Breast epithelium (tissue), 4 donors: Measurements from ENCODE around the gene REPIN1. TPM values are rescaled to one million over a fixed set of nuclear protein-coding genes. Genes with fewer than 3 reads are reported as not detected.

ENCODE experiments used
- DNase-seq, 2 donors: peaks; one replicate each; pipeline ENCODE4 v3.0.0-alpha.2; 2019; ENCODE audit warnings: low spot score in 2 of 2
- H3K27ac ChIP-seq, 2 donors: fragments of 200-600 bp; sonication (generic) in 1 of 2; one replicate each; pipeline ENCODE4 v1.5.1; 2016 to 2019; ENCODE audit warnings: mild to moderate bottlenecking in 1 of 2
- H3K27me3 ChIP-seq, 2 donors: fragments of 200-600 bp; sonication (generic) in 1 of 2; one replicate each; pipeline versions ENCODE4 v1.5.1 to v1.6.0; 2017 to 2019; ENCODE audit warnings: control low read depth in 1 of 2, mild to moderate bottlenecking in 1 of 2
- H3K36me3 ChIP-seq: fragments of 200-600 bp; one replicate; pipeline ENCODE4 v1.5.1; 2019
- H3K4me1 ChIP-seq, 2 donors: fragments of 200-600 bp; sonication (generic); one replicate each; pipeline ENCODE4 v1.5.1; 2016 to 2019; ENCODE audit warnings: control low read depth in 1 of 2
- H3K4me3 ChIP-seq, 3 donors: fragments of 200-600 bp; sonication (generic); 1 replicate in 2 of 3; 2 replicates in 1 of 3; pipeline ENCODE4 v1.5.1; 2016 to 2019; ENCODE audit warnings: mild to moderate bottlenecking in 3 of 3, moderate library complexity in 2 of 3
- H3K9me3 ChIP-seq, 2 donors: fragments of 200-600 bp; sonication (generic) in 1 of 2; one replicate each; pipeline ENCODE4 v1.5.1; 2016 to 2019; ENCODE audit warnings: control low read depth in 1 of 2
- POLR2A ChIP-seq: fragments of 450-650 bp; IDR thresholded peaks from one replicate; pipeline ENCODE4 v1.6.1; 2016; ENCODE audit warnings: antibody characterized with exemption, mild to moderate bottlenecking, moderate library complexity
- POLR2AphosphoS5 ChIP-seq, 3 donors: sonication (generic); formaldehyde crosslinking; IDR thresholded peaks; one replicate each; pipeline ENCODE4 v1.6.1; 2017; ENCODE audit warnings: antibody characterized with exemption in 3 of 3
- intact Hi-C: fragments of 100-400 bp; cut with DNase I; formaldehyde crosslinking; loops from one replicate; pipeline ENCODE4 v1.15.1; 2023; ENCODE audit warnings: low total_unique reads
- total RNA-seq, 3 donors: library from RNA; depleted of rRNA; stranded (reverse); fragments of >200 nt; gene quantifications; one replicate each; pipeline ENCODE4 v1.1.0, GENCODE V29; 2016
- TF ChIP-seq, protein P1 (sequence below), 3 donors: fragments of 450-650 bp; IDR thresholded peaks; one replicate each; pipeline ENCODE4 v1.5.1; 2016 to 2017; ENCODE audit warnings: antibody characterized with exemption in 3 of 3, mild to moderate bottlenecking in 3 of 3, moderate library complexity in 3 of 3

Gene REPIN1
- total RNA-seq, 3 donors from 2014 or later: 43.7 to 70.8 (median 68.2) TPM

DNA sequence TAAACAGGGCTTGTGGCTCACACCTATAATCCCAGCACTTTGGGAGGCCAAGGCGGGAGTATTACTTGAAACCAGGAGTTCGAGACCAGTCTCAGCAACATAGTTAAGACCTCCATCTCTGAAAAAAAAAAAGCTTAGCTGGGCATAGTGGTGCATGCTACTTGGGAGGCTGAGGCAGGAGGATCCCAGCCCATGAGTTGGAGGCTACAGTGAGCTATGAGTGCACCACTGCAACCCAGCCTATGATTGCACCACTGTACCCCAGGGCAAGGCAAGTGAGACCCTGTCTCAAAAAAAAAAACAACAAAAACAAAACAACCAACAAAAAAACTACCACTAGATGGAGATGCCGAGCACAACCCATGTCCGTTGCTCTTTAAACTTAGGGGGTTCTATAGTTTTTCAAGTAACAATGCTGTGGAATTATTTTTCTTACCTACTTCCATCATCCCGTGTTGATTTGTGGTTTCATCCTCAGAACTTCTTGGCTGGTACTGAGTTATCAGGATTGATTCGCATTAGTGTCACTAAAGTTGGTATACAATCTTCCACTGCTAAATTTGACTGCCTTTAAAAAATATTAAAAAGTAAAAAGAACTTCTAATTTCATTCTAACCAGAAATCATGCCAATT is 12.2 kb upstream of the REPIN1 start:
- intact Hi-C loops: loop anchor here (1.0 kb wide), 1 partner anchor 31 kb away; no protein-coding TSS in a partner anchor
- no peak overlapping the region for H3K4me3 ChIP-seq
- no peaks in the 10 kb centered on the region for H3K4me1 ChIP-seq
- H3K27me3 ChIP-seq: no peaks in the 10 kb centered on the region
- no peak for DNase-seq
- H3K9me3 ChIP-seq: no peaks in the 10 kb centered on the region
- no peaks in the 10 kb centered on the region for H3K36me3 ChIP-seq
- TF ChIP-seq, protein P1, sequence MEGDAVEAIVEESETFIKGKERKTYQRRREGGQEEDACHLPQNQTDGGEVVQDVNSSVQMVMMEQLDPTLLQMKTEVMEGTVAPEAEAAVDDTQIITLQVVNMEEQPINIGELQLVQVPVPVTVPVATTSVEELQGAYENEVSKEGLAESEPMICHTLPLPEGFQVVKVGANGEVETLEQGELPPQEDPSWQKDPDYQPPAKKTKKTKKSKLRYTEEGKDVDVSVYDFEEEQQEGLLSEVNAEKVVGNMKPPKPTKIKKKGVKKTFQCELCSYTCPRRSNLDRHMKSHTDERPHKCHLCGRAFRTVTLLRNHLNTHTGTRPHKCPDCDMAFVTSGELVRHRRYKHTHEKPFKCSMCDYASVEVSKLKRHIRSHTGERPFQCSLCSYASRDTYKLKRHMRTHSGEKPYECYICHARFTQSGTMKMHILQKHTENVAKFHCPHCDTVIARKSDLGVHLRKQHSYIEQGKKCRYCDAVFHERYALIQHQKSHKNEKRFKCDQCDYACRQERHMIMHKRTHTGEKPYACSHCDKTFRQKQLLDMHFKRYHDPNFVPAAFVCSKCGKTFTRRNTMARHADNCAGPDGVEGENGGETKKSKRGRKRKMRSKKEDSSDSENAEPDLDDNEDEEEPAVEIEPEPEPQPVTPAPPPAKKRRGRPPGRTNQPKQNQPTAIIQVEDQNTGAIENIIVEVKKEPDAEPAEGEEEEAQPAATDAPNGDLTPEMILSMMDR (IDR thresholded peaks at IDR 0.05): peak; percentile 23 to 48 (median 34)
- TF ChIP-seq POLR2A: no peak
- no peak for TF ChIP-seq POLR2AphosphoS5 (IDR thresholded peaks at IDR 0.05)
- H3K27ac ChIP-seq: no peak overlapping the region

DNA sequence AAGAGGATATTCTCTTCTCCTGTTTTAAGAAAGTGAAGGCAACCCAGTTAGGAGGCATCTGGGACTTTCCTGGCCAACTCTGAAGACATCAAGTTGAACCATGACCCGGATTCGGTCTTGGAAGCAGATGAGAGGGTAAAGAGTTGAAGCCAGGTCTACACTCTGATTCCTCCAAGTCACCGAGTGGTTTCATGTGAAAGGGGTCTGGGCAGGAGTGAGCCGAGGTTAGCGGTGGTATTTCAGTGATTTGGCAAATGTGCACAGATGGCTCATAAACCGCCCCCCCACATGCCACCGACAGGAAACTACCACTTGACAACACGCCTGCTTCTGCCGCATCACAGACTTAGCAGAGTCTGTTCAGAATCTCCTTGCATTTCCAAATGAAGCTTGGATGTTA is 11.4 kb upstream of the REPIN1 start:
- no peak for DNase-seq
- H3K27ac ChIP-seq: no peak overlapping the region
- intact Hi-C loops: no loop called here
- TF ChIP-seq POLR2A: no peak
- H3K4me3 ChIP-seq: no peak overlapping the region
- no peaks in the 10 kb centered on the region for H3K36me3 ChIP-seq
- no peaks in the 10 kb centered on the region for H3K4me1 ChIP-seq
- no peaks in the 10 kb centered on the region for H3K9me3 ChIP-seq
- H3K27me3 ChIP-seq: no peaks in the 10 kb centered on the region

DNA sequence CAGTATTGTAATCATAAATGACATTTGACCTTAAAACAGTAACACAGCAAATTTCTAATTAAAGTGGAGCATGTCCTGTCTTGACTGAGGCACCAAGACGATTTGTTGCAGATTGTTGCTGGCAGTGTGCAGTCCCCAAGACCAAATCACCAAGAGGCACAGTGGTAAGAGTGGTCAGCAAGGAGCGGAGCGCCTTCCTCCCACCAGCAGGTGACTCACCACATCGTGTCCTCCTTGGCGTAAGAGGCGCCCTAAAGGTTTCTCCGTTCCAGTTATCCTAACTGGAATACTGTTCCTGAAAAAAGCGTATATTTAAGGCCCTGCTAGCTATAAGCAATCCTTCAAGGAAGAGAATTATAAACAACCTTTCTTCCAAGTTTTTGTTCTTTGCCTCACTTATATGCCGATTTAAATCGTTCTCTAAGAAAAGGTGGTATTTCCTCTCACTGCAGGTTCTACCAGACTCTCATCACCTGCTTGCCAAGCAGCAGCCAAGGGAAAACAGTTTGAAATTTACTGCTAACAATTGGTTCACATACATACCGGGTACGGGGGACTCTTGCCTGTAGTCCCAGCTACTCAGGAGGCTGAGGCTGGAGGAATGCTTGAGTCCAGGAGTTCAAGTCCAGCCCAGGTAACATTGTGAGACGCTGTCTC is 10.7 kb upstream of the REPIN1 start:
- Histone ChIP-seq H3K9me3 (no peaks in the 10 kb centered on the region), H3K4me1 (no peaks in the 10 kb centered on the region), H3K27me3 (no peaks in the 10 kb centered on the region), H3K4me3 (no peak overlapping the region), H3K27ac (no peak overlapping the region), H3K36me3 (no peaks in the 10 kb centered on the region)
- intact Hi-C loops: no loop called here
- no peak for TF ChIP-seq POLR2AphosphoS5 (IDR thresholded peaks at IDR 0.05)
- DNase-seq: no peak

DNA sequence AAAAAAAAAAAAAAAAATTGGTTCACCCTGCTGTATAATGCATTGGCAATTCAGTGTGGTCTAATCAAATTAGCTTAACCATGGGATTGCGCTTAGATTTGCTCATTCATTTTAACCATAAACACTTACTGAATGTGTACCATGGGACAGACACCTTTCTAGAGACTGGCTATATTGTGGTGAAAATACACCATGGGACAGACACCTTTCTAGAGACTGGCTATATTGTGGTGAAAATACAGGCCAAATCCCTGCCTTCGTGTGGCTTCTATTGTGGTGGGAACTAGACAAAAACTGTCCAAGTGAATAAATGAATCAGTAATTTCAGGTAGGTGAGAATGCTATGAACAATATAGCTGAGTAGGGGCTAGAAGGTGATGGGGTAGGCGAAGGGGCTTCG is 10.2 kb upstream of the REPIN1 start:
- H3K27me3 ChIP-seq: no peaks in the 10 kb centered on the region
- no peak overlapping the region for H3K4me3 ChIP-seq
- intact Hi-C loops: no loop called here
- H3K4me1 ChIP-seq: no peaks in the 10 kb centered on the region
- DNase-seq: no peak
- no peaks in the 10 kb centered on the region for H3K9me3 ChIP-seq
- H3K36me3 ChIP-seq: no peaks in the 10 kb centered on the region
- H3K27ac ChIP-seq: no peak overlapping the region
- TF ChIP-seq, protein P1 (IDR thresholded peaks at IDR 0.05): no peak
- TF ChIP-seq POLR2AphosphoS5 (IDR thresholded peaks at IDR 0.05) (no peak), POLR2A (no peak)

DNA sequence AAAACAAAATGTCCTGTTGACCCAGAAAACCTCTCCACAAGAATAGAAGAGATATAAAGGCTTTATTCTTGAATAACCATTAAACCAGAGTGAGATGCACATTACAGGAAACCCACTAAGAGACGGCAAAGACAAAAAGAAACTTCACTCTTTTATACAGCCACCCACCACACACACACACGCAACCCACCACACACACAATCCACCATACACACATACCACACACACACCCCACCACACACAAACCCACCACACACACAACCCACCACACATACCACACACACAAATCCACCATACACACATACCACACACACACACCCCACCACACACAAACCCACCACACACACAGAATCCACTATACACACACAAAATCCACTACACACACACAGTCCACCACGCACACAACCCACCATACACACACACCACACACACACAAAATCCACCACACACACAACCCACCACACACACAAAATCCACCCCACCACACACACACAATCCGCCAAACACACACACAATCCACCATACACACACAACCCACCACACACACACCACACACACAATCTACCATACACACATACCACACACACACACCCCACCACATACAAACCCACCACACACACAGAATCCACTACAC is 9.5 kb upstream of the REPIN1 start:
- DNase-seq: no peak
- Histone ChIP-seq H3K36me3 (no peaks in the 10 kb centered on the region), H3K27me3 (no peaks in the 10 kb centered on the region), H3K4me1 (no peaks in the 10 kb centered on the region), H3K4me3 (no peak overlapping the region), H3K9me3 (no peaks in the 10 kb centered on the region), H3K27ac (no peak overlapping the region)
- intact Hi-C loops: no loop called here
- TF ChIP-seq POLR2A (no peak), POLR2AphosphoS5 (IDR thresholded peaks at IDR 0.05) (no peak)
- TF ChIP-seq, protein P1 (IDR thresholded peaks at IDR 0.05): no peak
